Hematopoietic multipotent progenitor cell (in vitro differentiated cells): ENCODE data around the gene ADRM1. TPM values are rescaled to one million over a fixed set of nuclear protein-coding genes. Genes with fewer than 3 reads are reported as not detected.

ENCODE experiments used
- DNase-seq, 3 donors: peaks; one replicate each; pipeline ENCODE4 v3.0.0-alpha.2; 2011 to 2015; ENCODE audit warnings: low read depth in 2 of 3, low spot score in 2 of 3
- total RNA-seq: library from RNA; depleted of rRNA; stranded (reverse); fragments of >200 nt; gene quantifications from one replicate; pipeline ENCODE4 v1.2.3, GENCODE V29; 2012

Gene ADRM1
- total RNA-seq, 1 donor = 90.5 TPM

GRCh38 chr20:62297449-62298227 lies 5.2 kb upstream of the ADRM1 start:
- DNase-seq = no peak

- no peak for DNase-seq
These were observed 4.1 kb upstream of the ADRM1 start for GRCh38 chr20:62298577-62299249.

DNA sequence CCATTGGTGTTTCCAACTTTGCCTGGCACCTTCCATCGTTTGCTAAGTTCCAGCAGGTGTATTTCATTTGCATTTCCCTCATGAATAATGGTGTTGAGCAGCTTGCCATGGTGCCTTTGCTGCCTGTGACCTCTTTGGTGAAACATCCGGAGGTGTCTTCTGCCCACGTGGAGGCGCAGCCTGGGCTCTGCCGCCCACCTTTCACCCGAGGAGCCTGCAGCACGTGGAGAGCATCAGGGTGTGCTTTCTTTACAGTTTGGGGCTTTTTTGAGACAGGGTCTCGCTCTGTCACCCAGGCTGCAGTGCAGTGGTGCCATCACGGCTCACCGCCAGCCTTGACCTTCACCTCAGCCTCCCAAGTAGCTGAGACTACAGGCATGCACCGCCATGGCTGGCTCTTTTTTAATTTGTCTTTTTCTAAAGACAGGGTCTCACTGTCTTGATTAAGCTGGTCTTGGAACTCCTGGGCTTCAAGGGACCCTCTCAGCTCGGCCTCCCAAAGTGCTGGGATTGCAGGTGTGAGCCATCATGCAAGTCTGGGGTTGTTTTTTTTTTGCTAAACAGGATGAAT lies 3.0 kb upstream of the ADRM1 start:
- DNase-seq = no peak

GRCh38 chr20:62300319-62300718 lies 2.5 kb upstream of the ADRM1 start:
- DNase-seq = no peak

DNA sequence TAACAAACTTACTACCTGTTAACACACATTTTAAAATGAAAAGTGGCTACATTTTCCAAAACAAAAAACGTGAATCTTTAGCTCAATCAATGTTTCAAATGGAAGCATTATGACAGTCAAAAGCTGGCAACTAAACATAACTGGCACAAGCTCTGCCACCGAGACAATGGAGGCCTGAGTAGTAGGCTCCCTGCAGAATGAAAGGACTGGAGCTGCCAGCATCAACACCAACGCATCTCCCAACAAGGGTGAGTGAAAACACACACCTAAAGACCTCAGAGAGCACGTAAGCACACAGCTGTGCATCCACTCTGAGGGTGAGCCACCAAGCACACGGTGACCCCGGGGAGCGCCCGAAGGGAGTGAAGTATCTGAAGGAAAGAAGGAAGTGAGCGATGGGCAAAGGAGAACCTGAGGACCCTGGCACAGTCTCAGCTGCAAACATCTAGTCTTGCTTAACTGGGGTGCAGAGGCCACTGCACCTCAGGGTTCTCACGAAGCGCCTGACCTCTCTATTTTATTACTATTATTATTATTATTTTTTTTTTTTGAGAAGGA lies 1.6 kb upstream of the ADRM1 start:
- DNase-seq = no peak

- peak; percentile 53 to 97 (median 94) for DNase-seq
These were observed 940 bp upstream of the ADRM1 start for GRCh38 chr20:62301773-62302340.

GRCh38 chr20:62303062-62303339 lies 204 bp downstream of the ADRM1 start:
- DNase-seq = no peak

DNA sequence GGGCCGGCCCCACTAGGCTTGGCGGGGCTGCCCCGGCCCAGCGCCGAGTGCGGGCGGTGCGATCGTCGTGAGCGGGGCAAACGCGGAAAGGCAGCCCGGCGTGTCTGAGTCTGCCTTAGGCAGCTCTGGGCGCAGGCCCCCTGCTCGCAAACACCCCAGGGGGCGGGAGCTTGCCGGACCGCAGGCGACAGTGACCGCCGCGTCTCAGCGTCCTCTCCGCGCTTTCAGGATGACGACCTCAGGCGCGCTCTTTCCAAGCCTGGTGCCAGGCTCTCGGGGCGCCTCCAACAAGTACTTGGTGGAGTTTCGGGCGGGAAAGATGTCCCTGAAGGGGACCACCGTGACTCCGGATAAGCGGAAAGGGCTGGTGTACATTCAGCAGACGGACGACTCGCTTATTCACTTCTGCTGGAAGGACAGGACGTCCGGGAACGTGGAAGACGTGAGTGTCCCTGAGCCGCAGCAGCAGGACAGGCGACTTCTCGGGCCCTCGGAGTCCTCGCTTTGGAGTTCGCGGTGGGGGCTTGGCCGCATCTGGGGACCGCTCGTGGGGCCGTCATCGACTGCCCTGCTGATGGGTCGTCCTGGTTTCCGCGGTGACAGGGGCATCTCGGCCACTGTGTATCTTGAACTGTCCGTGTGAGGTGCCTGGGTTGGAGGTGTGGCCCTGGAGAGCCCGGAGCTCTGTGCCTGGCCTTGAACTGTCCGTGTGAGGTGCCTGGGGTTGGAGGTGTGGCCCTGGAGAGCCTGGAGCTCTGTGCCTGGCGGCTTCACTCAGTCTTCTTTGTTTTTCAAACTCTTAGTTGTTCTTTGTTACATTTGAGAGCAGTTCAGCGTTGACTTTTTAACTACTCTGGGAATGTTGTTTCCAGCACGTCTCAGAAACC lies 786 bp downstream of the ADRM1 start:
- peak in 1 of 3 donors; percentile 15 for DNase-seq

- no peak for DNase-seq
These were observed 1.7 kb downstream of the ADRM1 start for GRCh38 chr20:62304331-62305148.

GRCh38 chr20:62305149-62305764 lies 2.5 kb downstream of the ADRM1 start:
- DNase-seq = no peak

DNA sequence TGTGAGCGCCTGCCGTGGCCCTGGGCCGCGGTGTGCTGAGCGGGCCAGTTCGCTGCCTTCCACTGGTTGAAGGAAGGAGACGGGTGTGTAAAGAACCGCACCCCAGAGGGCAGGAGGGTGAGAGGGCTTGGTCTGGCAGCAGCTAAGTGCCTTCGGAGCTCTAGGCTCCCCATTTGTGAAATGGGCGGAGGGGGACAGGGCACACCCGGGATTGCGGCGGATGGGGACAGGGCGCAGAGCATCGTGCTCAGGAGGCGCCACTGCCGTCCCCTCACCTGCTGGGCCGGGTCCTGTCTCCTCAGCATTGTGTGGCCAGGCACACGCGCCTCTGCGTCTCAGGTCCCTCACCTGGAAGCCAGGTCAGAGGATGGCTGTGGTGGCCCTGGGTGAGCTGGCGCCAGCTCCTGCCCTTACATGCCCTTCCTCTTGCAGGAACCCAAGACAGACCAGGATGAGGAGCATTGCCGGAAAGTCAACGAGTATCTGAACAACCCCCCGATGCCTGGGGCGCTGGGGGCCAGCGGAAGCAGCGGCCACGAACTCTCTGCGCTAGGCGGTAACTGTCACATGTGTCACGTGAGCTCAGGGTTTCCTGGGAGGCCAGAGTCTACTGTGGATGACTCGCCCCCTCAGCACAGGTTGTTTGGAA lies 3.1 kb downstream of the ADRM1 start:
- DNase-seq = no peak

- DNase-seq = no peak
These were observed 3.8 kb downstream of the ADRM1 start for GRCh38 chr20:62306414-62307187.

DNA sequence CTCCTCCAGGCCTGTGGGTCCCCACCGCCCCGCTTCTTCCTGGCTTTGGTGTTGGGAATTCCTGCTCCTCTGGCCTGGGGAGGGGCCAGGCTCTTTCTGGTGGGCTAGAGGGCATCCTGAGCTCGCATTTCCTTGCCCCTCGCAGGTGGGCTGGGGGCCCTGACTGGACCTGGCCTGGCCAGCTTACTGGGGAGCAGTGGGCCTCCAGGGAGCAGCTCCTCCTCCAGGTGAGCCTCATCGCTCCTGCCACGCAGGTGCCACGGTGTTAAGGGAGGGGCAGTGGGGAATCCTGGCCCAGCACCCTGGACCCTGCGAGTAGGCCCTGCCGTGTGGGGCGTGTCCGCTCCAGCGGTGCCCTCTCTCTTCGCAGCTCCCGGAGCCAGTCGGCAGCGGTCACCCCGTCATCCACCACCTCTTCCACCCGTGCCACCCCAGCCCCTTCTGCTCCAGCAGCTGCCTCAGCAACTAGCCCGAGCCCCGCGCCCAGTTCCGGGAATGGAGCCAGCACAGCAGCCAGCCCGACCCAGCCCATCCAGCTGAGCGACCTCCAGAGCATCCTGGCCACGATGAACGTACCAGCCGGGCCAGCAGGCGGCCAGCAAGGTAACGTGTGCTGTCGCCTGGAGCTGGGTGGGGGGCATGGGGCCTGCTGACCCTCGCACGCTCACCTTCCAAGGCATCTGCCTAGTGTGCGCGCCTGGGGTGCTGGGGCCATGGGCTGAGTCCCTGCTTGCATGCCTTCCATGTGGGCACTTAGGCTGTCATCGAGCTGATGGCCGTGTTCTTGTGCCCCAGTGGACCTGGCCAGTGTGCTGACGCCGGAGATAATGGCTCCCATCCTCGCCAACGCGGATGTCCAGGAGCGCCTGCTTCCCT lies 4.7 kb downstream of the ADRM1 start:
- DNase-seq = no peak

GRCh38 chr20:62308102-62308822 lies 5.5 kb downstream of the ADRM1 start:
- DNase-seq = no peak

- DNase-seq = no peak
These were observed 6.6 kb downstream of the ADRM1 start for GRCh38 chr20:62309198-62309944.
